ENCODE results near the gene SCRN2.

Gene SCRN2

GRCh38 chr17:47838636-47839035, 2.4 kb downstream of the SCRN2 start:
- H3K4me2 ChIP-seq (ENCODE audit: low read length) = no peak overlapping the region
- H2AFZ ChIP-seq = no peak overlapping the region
- H3K9ac ChIP-seq = no peak overlapping the region
- no peaks in the 10 kb centered on the region for H3K36me3 ChIP-seq (ENCODE audit: control insufficient read depth, insufficient read depth, low read length)
- no peaks in the 10 kb centered on the region for H3K9me3 ChIP-seq (ENCODE audit: control insufficient read depth, low read length)
- H3K4me3 ChIP-seq (ENCODE audit: low read depth, low read length) = no peak overlapping the region
- H3K4me1 ChIP-seq = peaks cover 29% of the 10 kb centered on the region
- no peaks in the 10 kb centered on the region for H3K27me3 ChIP-seq (ENCODE audit: control insufficient read depth, insufficient read depth, low read length)
- no peaks in the 10 kb centered on the region for H3K79me2 ChIP-seq
- TF ChIP-seq, protein P1, sequence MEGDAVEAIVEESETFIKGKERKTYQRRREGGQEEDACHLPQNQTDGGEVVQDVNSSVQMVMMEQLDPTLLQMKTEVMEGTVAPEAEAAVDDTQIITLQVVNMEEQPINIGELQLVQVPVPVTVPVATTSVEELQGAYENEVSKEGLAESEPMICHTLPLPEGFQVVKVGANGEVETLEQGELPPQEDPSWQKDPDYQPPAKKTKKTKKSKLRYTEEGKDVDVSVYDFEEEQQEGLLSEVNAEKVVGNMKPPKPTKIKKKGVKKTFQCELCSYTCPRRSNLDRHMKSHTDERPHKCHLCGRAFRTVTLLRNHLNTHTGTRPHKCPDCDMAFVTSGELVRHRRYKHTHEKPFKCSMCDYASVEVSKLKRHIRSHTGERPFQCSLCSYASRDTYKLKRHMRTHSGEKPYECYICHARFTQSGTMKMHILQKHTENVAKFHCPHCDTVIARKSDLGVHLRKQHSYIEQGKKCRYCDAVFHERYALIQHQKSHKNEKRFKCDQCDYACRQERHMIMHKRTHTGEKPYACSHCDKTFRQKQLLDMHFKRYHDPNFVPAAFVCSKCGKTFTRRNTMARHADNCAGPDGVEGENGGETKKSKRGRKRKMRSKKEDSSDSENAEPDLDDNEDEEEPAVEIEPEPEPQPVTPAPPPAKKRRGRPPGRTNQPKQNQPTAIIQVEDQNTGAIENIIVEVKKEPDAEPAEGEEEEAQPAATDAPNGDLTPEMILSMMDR (IDR thresholded peaks at IDR 0.05) = no peak
- no peak overlapping the region for H3K27ac ChIP-seq

DNA sequence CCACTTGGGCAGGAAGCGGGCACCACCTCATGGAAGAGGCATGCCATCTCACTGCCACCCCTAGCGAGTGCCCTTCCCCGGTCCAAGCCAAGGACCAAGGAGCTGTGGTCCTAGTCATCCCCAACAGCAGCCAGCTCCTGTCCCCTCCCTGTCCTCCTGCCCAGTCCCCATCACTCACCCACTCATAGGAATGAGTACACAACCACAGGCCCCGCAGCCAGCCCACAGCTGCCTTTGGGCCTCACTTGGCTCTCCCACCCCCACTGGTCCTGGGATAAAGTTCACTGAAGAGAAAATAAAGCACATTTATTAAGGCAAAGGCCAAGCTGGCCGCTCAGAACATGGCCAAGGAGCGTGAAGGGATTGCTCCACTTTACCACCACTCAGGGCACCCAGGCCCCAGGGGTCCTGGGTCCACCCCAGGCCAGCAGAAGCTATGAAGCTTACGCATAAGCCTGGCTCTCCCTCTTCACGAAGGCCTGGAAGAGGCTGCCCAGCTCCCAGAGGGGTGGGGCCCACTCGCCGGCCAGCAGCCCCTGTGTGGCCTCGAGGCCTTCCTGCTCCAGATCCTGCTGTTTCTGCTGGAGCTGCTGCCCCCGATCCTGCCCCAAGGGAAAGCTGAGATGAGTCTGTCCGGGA, 3.6 kb downstream of the SCRN2 start:
- peaks cover 18% of the 10 kb centered on the region for H3K4me1 ChIP-seq
- H3K9ac ChIP-seq = no peak overlapping the region
- no peaks in the 10 kb centered on the region for H3K36me3 ChIP-seq (ENCODE audit: control insufficient read depth, insufficient read depth, low read length)
- H3K27ac ChIP-seq = no peak overlapping the region
- no peak overlapping the region for H2AFZ ChIP-seq
- H3K4me2 ChIP-seq (ENCODE audit: low read length) = no peak overlapping the region
- TF ChIP-seq, protein P1 (IDR thresholded peaks at IDR 0.05) = no peak
- no peak overlapping the region for H3K4me3 ChIP-seq (ENCODE audit: low read depth, low read length)
- no peaks in the 10 kb centered on the region for H3K9me3 ChIP-seq (ENCODE audit: control insufficient read depth, low read length)
- H3K79me2 ChIP-seq = no peaks in the 10 kb centered on the region
- H3K27me3 ChIP-seq (ENCODE audit: control insufficient read depth, insufficient read depth, low read length) = no peaks in the 10 kb centered on the region

- Histone ChIP-seq H3K4me1 (peaks cover 16% of the 10 kb centered on the region), H2AFZ (no peak overlapping the region), H3K27ac (no peak overlapping the region), H3K27me3 (ENCODE audit: control insufficient read depth, insufficient read depth, low read length) (no peaks in the 10 kb centered on the region), H3K4me2 (ENCODE audit: low read length) (no peak overlapping the region), H3K9ac (no peak overlapping the region), H3K9me3 (ENCODE audit: control insufficient read depth, low read length) (no peaks in the 10 kb centered on the region), H3K79me2 (no peaks in the 10 kb centered on the region), H3K4me3 (ENCODE audit: low read depth, low read length) (no peak overlapping the region), H3K36me3 (ENCODE audit: control insufficient read depth, insufficient read depth, low read length) (no peaks in the 10 kb centered on the region)
- TF ChIP-seq, protein P1 (IDR thresholded peaks at IDR 0.05) = no peak
Observed at GRCh38 chr17:47836601-47837000, 4.5 kb downstream of the SCRN2 start.

GRCh38 chr17:47834756-47835155, 6.3 kb downstream of the SCRN2 start:
- Histone ChIP-seq H3K9ac (no peak overlapping the region), H3K27me3 (ENCODE audit: control insufficient read depth, insufficient read depth, low read length) (no peaks in the 10 kb centered on the region), H3K27ac (peak overlapping the region; percentile 43), H3K9me3 (ENCODE audit: control insufficient read depth, low read length) (no peaks in the 10 kb centered on the region), H3K4me1 (peaks cover 11% of the 10 kb centered on the region), H3K79me2 (peaks cover 6% of the 10 kb centered on the region), H3K4me3 (ENCODE audit: low read depth, low read length) (no peak overlapping the region), H3K36me3 (ENCODE audit: control insufficient read depth, insufficient read depth, low read length) (no peaks in the 10 kb centered on the region), H3K4me2 (ENCODE audit: low read length) (no peak overlapping the region), H2AFZ (no peak overlapping the region)
- TF ChIP-seq, protein P1 (IDR thresholded peaks at IDR 0.05) = no peak

GRCh38 chr17:47831934-47832327, 9.1 kb downstream of the SCRN2 start:
- no peaks in the 10 kb centered on the region for H3K36me3 ChIP-seq (ENCODE audit: control insufficient read depth, insufficient read depth, low read length)
- peak overlapping the region; percentile 82 for H2AFZ ChIP-seq
- H3K4me2 ChIP-seq (ENCODE audit: low read length) = peak overlapping the region; percentile 88
- no peaks in the 10 kb centered on the region for H3K27me3 ChIP-seq (ENCODE audit: control insufficient read depth, insufficient read depth, low read length)
- H3K27ac ChIP-seq = no peak overlapping the region
- no peak overlapping the region for H3K9ac ChIP-seq
- peaks cover 16% of the 10 kb centered on the region for H3K79me2 ChIP-seq
- peak overlapping the region; percentile 99 for H3K4me3 ChIP-seq (ENCODE audit: low read depth, low read length)
- H3K4me1 ChIP-seq = peaks cover 11% of the 10 kb centered on the region
- TF ChIP-seq, protein P1 (IDR thresholded peaks at IDR 0.05) = no peak
- H3K9me3 ChIP-seq (ENCODE audit: control insufficient read depth, low read length) = no peaks in the 10 kb centered on the region
